Fibroblast of skin of left quadriceps (primary cell): ENCODE data around the gene DNAH11.
"Not testable (repeated sequence)": the region's sequence is repeated elsewhere in the genome, so short reads cannot be mapped to it uniquely, and the experiment has no call there.

Experiments used
- DNase-seq, 2 experiments: peaks; one replicate each; pipeline ENCODE4 v3.0.0-alpha.2; 2013; ENCODE audit warnings: low read depth in 2 of 2

The DNAH11 gene

DNA sequence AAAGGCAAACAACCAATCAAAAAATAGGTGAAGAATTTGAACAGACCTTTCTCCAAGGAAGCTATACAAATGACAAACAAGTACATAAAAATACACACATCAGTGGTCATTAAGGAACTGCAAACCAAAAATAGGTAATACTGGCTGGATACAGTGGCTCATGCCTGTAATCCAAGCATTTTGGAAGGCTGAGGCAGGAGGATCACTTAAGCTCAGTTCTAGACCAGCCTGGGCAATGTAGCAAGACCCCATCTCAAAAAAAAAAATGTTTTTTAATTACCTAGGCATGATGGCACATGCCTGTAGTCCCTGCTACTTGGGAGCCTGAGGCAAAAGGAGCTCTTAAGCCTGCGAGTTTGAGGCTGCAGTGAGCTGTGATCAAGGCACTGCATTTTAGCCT, 383.6 kb downstream of the DNAH11 start:
- DNase-seq, result no peak

- DNase-seq, result no peak
Observed at GRCh38 chr7:21927693-21928092, 384.9 kb downstream of the DNAH11 start.

- DNase-seq, result not testable (repeated sequence)
Observed at GRCh38 chr7:21933293-21933692, 390.5 kb downstream of the DNAH11 start.

DNA sequence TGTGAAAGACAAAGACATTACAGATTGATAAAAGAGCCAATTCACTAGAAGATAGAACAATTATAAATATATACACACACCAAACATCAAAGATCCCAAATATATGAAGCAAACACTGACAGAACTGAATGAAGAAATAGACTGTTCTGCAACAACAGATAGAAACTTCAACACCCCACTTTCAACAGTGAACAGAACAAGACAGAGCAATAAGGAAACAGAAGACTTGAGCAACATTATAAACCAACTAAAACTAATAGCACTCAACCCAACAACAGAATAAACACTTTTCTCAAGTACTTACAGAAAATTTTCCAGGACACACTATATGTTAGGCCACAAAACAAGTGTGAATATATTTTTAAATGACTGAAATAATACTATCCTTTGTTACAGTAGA, 392.0 kb downstream of the DNAH11 start:
- no peak for DNase-seq

GRCh38 chr7:21938463-21938862, 395.6 kb downstream of the DNAH11 start:
- DNase-seq, result no peak

DNA sequence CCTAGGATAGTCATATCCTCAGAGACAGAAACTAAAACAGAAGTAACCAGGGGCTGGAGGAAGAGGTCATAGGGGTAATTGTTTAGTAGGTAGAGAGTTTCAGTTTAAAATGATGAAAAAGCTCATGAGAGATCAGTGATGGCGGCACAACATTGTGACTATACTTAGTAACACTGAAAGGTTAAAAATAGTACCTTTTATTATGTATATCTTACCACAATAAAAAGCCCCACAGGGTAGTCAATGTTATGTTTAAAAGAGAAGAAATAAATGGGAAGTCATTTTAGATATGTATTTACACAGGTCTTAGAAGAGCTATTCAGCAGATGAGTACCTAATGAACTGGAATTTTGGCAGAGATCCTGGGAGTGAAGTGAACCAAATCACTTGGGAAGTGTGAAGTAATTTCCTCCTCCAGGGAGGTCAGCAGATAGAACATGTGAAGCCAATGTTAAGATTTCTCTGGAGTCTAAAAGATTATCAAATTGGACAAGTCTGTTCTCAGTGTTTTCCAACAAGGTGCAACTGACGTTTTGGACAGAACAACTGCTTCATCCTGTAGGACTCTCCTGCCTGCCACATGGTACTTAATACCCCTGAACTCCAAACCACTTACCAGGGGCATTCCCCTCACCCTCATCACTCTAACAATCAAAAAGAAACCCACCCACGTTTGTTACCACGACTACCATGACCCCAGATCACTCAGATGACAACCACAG, 396.5 kb downstream of the DNAH11 start:
- peak in 1 of 2 experiments; percentile 17 for DNase-seq

DNA sequence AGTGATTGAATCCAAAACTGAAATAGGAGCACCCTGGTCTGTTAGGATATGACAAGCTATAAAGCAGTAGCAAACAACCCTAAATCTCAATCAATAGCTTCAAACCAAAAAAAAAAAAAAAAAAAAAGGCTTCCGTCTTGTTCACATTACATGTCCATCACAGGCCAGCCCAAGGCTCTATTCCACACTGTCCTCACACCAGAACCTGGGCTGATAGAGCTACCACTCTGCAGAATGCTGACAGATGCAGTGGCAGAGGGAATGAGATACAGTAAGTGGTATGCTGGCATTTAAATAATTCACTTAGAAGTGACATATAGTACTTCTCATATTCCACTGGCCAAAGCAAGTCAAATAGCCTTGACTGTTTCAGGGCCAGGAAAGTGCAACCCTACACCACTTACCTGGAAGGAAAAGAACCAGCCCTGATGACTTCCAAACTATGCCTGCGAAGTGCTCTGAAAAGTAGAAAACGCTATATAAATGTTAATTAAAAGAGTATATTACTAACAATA, 397.1 kb downstream of the DNAH11 start:
- DNase-seq, result no peak

- no peak for DNase-seq
Observed at GRCh38 chr7:21941611-21942141, 398.8 kb downstream of the DNAH11 start.

GRCh38 chr7:21942955-21943354, 400.1 kb downstream of the DNAH11 start:
- DNase-seq, result no peak

GRCh38 chr7:21943436-21943835, 400.6 kb downstream of the DNAH11 start:
- no peak for DNase-seq

GRCh38 chr7:21944616-21945453, 402.0 kb downstream of the DNAH11 start:
- DNase-seq, result no peak

GRCh38 chr7:21945454-21946221, 402.8 kb downstream of the DNAH11 start, which contains the start of gene CDCA7L:
Gene CDCA7L (minus strand): TSS chr7:21945899. CDS start chr7:21945804, 95 bp downstream.
- peak; percentile 42 to 47 for DNase-seq

DNA sequence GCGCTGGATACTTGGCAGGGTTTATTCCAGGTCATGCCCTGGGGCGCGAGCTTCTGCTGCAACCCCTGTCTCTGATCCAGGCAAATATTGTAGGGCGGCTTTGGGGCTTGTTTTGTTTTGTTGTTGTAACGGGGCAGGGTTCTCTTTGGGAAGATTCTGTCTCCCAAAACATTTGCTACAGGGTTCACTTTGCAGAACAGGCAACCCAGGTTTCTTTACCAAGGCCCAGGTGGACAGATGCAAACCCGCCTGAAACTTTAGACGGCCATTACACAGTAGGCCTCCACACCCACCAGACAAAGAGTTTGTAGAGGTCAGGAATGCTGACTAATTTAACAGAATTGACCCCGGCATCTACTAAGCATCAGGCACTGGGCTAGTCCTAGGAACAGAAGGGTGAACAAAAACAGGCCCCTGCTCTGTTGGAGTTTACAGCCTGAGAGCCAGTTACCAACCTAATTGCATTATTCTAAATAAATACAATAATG, 403.4 kb downstream of the DNAH11 start:
- DNase-seq, result no peak

DNA sequence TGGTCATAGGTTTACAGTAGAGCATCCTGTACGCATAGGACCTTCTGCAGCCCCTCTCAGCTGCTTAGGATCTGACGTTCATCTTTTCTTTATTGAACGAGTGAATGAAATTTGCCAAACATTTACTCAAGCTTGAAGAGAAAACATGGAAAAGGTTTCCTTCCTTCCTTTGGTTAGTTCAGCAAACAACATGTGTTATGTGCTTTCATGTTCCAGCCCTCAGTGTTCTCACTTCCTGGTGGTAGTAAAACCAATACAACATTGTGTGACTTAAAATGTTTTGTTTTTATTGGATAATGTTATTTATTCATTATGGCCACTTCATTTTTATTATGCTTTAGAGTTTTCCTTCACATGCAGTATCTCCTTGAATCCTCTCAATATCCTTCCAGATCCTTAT, 404.2 kb downstream of the DNAH11 start:
- no peak for DNase-seq

- DNase-seq, result no peak
Observed at GRCh38 chr7:21947946-21948345, 405.1 kb downstream of the DNAH11 start.

DNA sequence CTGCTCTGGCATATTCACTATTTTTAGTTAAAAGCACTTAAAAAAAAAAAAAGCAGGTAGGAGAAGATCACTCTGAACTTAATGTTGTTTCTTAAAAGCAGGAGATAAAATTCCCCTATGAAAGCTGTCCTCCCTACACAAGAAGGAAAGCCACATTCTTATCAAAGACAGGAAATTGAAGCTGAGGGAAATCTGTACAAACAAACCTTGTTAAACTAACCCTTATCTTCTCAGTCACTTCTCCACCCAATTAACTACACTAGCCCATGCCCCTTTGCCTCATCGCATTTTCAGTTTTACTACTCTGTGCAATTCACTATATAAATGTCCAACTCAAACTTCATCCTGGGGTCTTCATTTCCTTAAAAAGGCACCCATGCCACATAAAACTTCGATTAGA, 405.5 kb downstream of the DNAH11 start:
- DNase-seq, result no peak

- DNase-seq, result no peak
Observed at GRCh38 chr7:21948887-21949540, 406.2 kb downstream of the DNAH11 start.
